ENCODE measurements around the gene CDK5RAP2. TPM values are rescaled to one million over a fixed set of nuclear protein-coding genes. Genes with fewer than 3 reads are reported as not detected.

Gene CDK5RAP2
- total RNA-seq, 1 experiment from 2014 or later = 56.4 TPM

GRCh38 chr9:120513825-120514396 is 66.1 kb downstream of the CDK5RAP2 start:
- Histone ChIP-seq H3K4ac (ENCODE audit: low read depth, low read length) (no peak overlapping the region), H3K4me1 (ENCODE audit: insufficient read depth, low read length) (no peaks in the 10 kb centered on the region), H3K79me1 (ENCODE audit: insufficient read depth, low read depth, low read length, poor library complexity, severe bottlenecking) (no peaks in the 10 kb centered on the region), H2AK5ac (ENCODE audit: insufficient read length, low read length) (no peak overlapping the region), H2BK5ac (ENCODE audit: insufficient read length, low read length) (no peak overlapping the region), H3K14ac (ENCODE audit: insufficient read depth, low read length) (no peak overlapping the region), H4K8ac (replicated peaks; ENCODE audit: insufficient read length, low read depth, low read length) (no peak overlapping the region), H3K27ac (ENCODE audit: insufficient read length, low read depth, low read length) (no peak overlapping the region), H3K9ac (ENCODE audit: extremely low read depth, insufficient read length, low read length) (no peak overlapping the region), H3K18ac (ENCODE audit: insufficient read length, low read depth, low read length) (no peak overlapping the region), H3K27me3 (ENCODE audit: insufficient read depth, low read length) (no peaks in the 10 kb centered on the region), H2BK20ac (ENCODE audit: low read depth, low read length, poor library complexity, severe bottlenecking) (no peak overlapping the region), H4K5ac (ENCODE audit: insufficient read length, low read depth, low read length) (no peak overlapping the region), H3K56ac (ENCODE audit: insufficient read length, low read depth, low read length) (no peak overlapping the region), H2BK120ac (ENCODE audit: low read depth, low read length, poor library complexity, severe bottlenecking) (no peak overlapping the region), H4K91ac (ENCODE audit: insufficient read length, low read depth, low read length) (no peak overlapping the region), H2AFZ (ENCODE audit: low read length) (no peak overlapping the region), H3K23ac (ENCODE audit: insufficient read length, low read depth, low read length) (no peak overlapping the region), H2BK15ac (ENCODE audit: low read depth, low read length) (no peak overlapping the region), H3K4me2 (ENCODE audit: insufficient read depth, insufficient read length, low read length) (no peak overlapping the region), H3T11ph (ENCODE audit: low read length) (no peak overlapping the region), H4K20me1 (ENCODE audit: control insufficient read depth, insufficient read depth, insufficient read length) (no peaks in the 10 kb centered on the region), H3K23me2 (ENCODE audit: insufficient read length, low read depth, low read length, poor library complexity, severe bottlenecking) (no peaks in the 10 kb centered on the region), H2BK12ac (ENCODE audit: insufficient read length, low read depth, low read length) (no peak overlapping the region), H3K79me2 (ENCODE audit: insufficient read depth, low read length) (no peaks in the 10 kb centered on the region), H3K9me3 (ENCODE audit: control insufficient read depth, low read depth, low read length) (no peaks in the 10 kb centered on the region)
- TF ChIP-seq, protein P1, sequence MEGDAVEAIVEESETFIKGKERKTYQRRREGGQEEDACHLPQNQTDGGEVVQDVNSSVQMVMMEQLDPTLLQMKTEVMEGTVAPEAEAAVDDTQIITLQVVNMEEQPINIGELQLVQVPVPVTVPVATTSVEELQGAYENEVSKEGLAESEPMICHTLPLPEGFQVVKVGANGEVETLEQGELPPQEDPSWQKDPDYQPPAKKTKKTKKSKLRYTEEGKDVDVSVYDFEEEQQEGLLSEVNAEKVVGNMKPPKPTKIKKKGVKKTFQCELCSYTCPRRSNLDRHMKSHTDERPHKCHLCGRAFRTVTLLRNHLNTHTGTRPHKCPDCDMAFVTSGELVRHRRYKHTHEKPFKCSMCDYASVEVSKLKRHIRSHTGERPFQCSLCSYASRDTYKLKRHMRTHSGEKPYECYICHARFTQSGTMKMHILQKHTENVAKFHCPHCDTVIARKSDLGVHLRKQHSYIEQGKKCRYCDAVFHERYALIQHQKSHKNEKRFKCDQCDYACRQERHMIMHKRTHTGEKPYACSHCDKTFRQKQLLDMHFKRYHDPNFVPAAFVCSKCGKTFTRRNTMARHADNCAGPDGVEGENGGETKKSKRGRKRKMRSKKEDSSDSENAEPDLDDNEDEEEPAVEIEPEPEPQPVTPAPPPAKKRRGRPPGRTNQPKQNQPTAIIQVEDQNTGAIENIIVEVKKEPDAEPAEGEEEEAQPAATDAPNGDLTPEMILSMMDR (conservative IDR thresholded peaks at IDR 0.05) = no peak
- no CpG with 5 or more reads among the region's 4 CpGs for WGBS (ENCODE audit: extremely low coverage, insufficient read length, low lambda C conversion rate)
- no peak for DNase-seq
- Mint-ChIP-seq H3K27ac (no peak overlapping the region), H3K4me1 (no peaks in the 10 kb centered on the region), H3K4me3 (no peak overlapping the region), H3K36me3 (ENCODE audit: insufficient read depth in 1 of 3, low read depth in 3 of 3) (peaks cover 48 to 69% (median 59%) of the 10 kb centered on the region in 3 experiments), H3K9me3 (no peaks in the 10 kb centered on the region; a peak in 1 of 5 replicates), H3K27me3 (ENCODE audit: low read depth) (no peaks in the 10 kb centered on the region)

All from H9 (cell line).